ENCODE measurements around the gene COQ8A.

GRCh38 chr1:226980122-226980560 lies 40.0 kb downstream of the COQ8A start:
- TF ChIP-seq EZH2phosphoT487 (IDR thresholded peaks at IDR 0.05; ENCODE audit: unreplicated experiment) (no peak), CTCF (conservative IDR thresholded peaks at IDR 0.05; ENCODE audit: low read depth in 2 of 2) (no peak)
